ENCODE results near the gene THRAP3.

The THRAP3 gene

DNA sequence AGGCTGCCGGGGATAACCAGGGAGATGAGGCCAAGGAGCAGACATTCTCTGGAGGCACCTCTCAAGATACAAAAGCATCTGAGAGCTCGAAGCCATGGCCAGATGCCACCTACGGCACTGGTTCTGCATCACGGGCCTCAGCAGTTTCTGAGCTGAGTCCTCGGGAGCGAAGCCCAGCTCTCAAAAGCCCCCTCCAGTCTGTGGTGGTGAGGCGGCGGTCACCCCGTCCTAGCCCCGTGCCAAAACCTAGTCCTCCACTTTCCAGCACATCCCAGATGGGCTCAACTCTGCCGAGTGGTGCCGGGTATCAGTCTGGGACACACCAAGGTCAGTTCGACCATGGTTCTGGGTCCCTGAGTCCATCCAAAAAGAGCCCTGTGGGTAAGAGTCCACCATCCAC lies 62.6 kb downstream of the THRAP3 start:
- H3K4me3 ChIP-seq (ENCODE audit: low read depth, low read length), result no peak overlapping the region
- no peak for DNase-seq (ENCODE audit: low read depth)
- TF ChIP-seq, protein P1, sequence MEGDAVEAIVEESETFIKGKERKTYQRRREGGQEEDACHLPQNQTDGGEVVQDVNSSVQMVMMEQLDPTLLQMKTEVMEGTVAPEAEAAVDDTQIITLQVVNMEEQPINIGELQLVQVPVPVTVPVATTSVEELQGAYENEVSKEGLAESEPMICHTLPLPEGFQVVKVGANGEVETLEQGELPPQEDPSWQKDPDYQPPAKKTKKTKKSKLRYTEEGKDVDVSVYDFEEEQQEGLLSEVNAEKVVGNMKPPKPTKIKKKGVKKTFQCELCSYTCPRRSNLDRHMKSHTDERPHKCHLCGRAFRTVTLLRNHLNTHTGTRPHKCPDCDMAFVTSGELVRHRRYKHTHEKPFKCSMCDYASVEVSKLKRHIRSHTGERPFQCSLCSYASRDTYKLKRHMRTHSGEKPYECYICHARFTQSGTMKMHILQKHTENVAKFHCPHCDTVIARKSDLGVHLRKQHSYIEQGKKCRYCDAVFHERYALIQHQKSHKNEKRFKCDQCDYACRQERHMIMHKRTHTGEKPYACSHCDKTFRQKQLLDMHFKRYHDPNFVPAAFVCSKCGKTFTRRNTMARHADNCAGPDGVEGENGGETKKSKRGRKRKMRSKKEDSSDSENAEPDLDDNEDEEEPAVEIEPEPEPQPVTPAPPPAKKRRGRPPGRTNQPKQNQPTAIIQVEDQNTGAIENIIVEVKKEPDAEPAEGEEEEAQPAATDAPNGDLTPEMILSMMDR (IDR thresholded peaks at IDR 0.05; ENCODE audit: control insufficient read depth, extremely low read depth, insufficient read depth), result no peak

- TF ChIP-seq, protein P1 (IDR thresholded peaks at IDR 0.05; ENCODE audit: control insufficient read depth, extremely low read depth, insufficient read depth), result no peak
- no peak overlapping the region for H3K4me3 ChIP-seq (ENCODE audit: low read depth, low read length)
- no peak for DNase-seq (ENCODE audit: low read depth)
Observed at GRCh38 chr1:36287595-36287994, 63.4 kb downstream of the THRAP3 start.

DNA sequence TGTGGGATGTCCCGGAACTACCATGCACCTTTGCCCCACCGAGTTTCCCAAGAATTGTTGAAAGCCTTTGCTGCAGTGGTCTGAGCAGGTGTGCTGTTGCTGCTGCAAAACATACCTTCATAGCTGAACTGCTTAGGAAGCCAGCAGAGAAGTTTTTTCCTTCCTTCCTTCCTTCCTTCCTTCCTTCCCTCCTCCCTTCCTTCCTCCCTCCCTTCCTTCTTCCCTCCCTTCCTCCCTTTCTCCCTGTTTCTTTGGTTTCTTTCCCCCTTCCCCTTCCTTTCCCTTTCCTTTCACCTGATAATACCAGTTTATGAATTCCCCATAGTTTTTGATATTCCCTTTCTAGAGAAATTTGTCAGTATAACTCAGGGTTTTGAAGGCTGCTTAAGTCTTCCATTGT lies 71.1 kb downstream of the THRAP3 start:
- no peak overlapping the region for H3K4me3 ChIP-seq (ENCODE audit: low read depth, low read length)
- no peak for DNase-seq (ENCODE audit: low read depth)
- TF ChIP-seq, protein P1 (IDR thresholded peaks at IDR 0.05; ENCODE audit: control insufficient read depth, extremely low read depth, insufficient read depth), result no peak

- H3K4me3 ChIP-seq (ENCODE audit: low read depth, low read length), result no peak overlapping the region
- peak; percentile 89 for DNase-seq (ENCODE audit: low read depth)
- TF ChIP-seq, protein P1 (IDR thresholded peaks at IDR 0.05; ENCODE audit: control insufficient read depth, extremely low read depth, insufficient read depth), result no peak
Observed at GRCh38 chr1:36297062-36297461, 72.8 kb downstream of the THRAP3 start.

DNA sequence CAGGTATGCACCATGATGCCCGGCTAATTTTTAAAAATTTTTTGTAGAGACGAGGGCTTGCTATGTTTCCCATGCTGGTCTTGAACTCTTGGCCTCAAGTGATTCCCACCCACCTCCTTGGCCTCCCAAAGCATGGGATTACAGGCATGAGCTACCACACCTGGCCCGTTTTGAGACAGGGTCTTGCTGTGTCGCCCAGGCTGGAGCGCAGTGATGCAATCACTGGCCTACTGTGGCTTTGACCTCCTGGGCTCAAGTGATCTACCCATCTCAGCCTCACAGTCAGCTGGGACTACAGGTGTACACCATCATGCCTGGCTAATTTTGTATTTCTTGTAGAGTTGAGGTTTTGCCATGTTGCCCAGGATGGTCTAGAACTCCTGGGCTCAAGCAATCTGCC lies 74.4 kb downstream of the THRAP3 start:
- TF ChIP-seq, protein P1 (IDR thresholded peaks at IDR 0.05; ENCODE audit: control insufficient read depth, extremely low read depth, insufficient read depth), result no peak
- no peak for DNase-seq (ENCODE audit: low read depth)
- H3K4me3 ChIP-seq (ENCODE audit: low read depth, low read length), result no peak overlapping the region

DNA sequence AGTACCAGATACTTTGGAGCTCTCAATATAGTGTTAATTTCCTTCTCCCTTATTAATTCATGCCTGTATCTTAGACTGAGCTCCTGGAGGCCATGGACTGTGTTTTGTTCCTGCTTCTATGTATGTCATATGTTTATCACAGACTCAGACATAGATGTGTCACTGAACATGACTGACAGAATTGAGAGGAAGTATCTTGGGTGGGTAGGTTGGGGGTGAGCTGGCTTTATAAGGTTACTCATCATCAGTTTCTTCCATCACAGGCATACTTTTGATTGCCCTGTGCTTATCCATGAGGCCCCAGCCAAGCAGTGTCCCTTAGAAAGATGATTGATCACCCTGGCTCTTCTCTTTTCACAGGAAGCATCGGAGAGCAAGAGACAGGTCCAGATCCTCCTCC lies 76.3 kb downstream of the THRAP3 start:
- no peak overlapping the region for H3K4me3 ChIP-seq (ENCODE audit: low read depth, low read length)
- TF ChIP-seq, protein P1 (IDR thresholded peaks at IDR 0.05; ENCODE audit: control insufficient read depth, extremely low read depth, insufficient read depth), result no peak
- no peak for DNase-seq (ENCODE audit: low read depth)

DNA sequence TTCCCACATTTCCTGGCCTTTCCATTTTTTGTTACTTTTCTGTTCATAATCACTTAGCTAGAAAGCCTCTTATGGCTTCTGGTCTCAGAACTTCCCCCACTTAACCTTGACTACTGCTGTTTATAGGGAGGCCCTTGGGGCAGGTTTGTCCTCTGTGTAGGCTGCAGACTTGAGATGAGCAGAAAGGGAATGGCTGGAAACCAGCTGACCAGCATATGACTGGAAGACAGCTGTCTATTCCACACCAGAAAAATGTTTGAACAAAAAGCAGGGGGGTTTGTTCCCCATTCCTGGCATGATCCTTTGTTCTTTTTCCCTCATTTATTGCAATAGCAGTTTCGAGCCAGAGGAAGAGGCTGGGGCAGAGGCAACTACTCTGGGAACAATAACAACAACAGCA lies 77.0 kb downstream of the THRAP3 start:
- H3K4me3 ChIP-seq (ENCODE audit: low read depth, low read length), result no peak overlapping the region
- TF ChIP-seq, protein P1 (IDR thresholded peaks at IDR 0.05; ENCODE audit: control insufficient read depth, extremely low read depth, insufficient read depth), result no peak
- DNase-seq (ENCODE audit: low read depth), result no peak

Measured in LNCaP clone FGC (cell line).